Middle frontal gyrus (tissue), 1 donor: ENCODE measurements around the gene USP10.
"Not testable (repeated sequence)": the region's sequence is repeated elsewhere in the genome, so short reads cannot be mapped to it uniquely, and the experiment has no call there.

ENCODE experiments used
- DNase-seq: peaks from one replicate; pipeline ENCODE4 v3.0.0-alpha.2; 2015; ENCODE audit warnings: low spot score; ENCODE audit errors: extremely low spot score

USP10 gene

DNA sequence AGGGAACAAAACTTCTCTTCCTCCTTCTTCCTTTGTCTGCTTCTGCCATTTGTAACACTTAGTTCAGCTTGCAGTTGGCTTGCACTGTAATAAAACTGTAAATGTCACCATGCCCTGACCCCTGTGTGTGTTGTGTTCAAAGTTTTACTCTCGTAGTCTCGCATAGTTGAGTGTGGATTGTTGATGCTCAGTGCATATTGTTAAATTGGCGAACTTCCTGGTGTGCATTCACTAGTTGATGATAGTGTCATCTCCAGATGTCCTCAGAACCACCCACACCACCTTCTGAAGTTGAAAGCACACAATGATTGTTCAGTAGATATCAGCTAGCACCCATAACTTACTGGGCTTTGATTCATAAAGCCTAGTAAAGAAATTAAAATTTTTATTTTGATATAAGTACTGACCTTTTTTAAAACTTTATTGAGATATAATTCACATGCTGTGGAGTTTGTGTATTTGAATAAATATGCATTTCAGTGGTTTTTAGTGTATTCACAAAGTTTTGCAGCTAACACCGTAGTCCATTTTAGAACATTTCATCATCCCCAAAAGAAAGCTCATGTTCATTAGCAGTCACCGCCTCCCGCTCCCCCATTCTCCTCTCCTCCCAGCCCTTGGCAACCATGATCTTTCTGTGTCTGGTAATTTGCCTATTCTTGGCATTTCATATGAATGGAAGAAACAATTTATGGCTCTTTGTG is 25.0 kb downstream of the USP10 start:
- no peak for DNase-seq

DNA sequence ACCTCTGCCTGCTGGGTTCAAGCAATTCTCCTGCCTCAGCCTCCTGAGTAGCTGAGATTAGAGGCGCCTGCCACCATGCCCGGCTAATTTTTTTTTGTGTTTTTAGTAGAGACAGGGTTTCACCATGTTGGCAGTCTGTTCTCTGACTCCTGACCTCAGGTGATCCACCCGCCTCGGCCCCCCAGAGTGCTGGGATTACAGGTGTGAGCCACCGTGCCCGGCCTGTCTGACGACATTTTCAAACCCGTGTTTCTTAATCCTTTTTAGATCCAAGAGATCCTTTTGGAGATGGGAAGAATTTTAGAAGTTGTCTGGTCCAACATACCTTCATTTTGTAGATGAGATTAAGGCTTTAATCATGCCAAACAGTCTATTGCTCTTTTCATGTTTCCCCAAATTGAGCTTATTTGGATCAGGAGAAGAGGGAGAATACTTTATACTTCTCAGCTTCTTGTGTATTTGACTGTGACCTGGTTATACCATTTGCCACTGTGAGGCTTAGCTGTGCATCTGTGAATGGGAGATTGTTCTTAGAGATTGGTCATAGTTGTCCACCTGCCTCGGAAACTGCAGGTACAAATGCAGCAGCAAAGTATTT is 25.8 kb downstream of the USP10 start:
- no peak for DNase-seq

DNA sequence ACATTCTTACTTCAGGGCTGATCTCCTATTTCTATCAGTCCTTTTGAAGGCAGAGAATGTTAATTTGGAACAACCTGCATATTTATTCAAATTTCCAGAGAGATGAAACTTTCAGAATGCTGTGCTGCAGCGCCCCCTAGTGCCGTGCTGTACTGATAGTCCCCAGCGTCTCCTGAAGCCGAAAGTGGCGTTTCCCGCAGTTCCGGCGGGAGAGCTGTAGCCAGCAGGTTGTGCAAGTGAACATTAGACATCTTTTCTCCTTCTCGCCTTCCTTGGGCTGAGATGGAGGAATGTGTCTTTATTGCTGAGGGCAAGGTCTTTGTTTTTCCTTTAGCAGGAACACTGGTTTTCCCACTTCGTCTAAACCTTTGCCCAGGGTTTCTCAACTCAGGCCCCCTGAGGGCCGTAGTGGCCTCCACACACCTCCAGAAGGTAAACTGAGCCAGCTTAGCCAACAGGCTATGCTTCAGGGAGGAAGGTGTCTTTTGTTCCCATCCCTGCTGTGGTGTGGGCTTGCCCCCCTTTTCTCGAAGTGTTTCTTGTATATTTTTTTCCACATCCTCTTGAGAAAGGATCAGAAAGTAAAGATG is 26.4 kb downstream of the USP10 start:
- peak; percentile 84 for DNase-seq

DNA sequence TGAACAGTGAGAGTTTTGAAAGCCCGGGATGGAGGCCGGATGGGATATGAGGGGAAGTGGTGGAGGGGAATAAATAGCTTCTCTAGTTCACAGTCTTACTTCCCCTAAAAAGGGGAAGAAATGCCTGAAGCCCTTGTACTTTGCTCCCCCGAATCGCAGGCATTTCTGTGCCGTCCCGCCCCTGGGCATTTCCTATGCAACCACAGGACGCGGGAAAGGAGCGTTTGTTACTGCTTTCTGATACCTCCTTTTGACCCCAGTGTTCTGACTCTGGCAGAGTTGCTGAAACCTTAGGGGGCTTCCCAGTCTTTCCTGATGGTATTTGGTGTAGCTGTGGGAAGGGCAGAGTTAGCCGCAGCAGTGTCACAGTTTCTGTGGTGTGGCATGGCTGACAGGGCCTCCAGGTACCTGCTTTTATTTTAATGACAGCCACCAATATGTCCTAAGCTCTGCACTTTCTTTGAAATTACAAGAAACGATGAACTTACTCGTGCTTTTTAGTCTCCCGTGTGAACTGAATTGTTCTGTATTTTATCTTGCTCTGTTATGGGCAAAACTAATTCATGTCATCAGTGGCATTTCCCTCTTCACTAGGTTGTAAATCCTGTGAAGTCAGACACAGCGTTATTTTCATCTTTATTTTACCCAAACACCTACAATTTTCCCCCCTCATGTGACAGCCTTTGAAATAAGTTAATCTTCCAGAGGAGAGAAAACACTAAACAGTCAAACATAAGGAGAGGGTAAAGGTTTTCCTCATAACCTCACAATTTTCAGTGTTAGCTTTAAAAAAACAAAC is 27.1 kb downstream of the USP10 start:
- DNase-seq: no peak

DNA sequence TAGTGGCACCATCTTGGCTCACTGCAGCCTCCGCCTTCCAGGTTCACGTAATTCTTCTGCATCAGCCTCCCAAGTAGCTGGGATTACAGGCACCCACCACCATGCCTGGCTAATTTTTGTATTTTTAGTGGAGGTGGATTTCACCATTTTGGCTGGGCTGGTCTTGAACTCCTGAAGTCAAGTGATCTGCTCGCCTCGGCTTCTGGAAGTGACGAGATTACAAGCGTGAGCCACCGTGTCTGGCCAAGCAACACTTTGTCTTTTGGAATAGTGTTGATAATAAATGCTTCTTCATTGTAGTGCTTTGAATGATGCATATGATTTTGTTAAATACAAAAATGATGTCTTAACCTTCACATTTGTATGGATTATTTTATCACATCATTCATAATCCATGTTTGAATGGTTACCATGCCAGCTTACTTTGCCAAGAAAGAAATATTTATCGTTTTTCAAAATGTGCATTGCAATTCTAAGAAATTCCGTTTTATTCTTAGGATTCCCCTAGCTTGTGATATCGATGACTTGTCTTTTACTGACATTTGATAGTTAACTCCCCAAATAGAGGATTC is 29.1 kb downstream of the USP10 start:
- DNase-seq: no peak

DNA sequence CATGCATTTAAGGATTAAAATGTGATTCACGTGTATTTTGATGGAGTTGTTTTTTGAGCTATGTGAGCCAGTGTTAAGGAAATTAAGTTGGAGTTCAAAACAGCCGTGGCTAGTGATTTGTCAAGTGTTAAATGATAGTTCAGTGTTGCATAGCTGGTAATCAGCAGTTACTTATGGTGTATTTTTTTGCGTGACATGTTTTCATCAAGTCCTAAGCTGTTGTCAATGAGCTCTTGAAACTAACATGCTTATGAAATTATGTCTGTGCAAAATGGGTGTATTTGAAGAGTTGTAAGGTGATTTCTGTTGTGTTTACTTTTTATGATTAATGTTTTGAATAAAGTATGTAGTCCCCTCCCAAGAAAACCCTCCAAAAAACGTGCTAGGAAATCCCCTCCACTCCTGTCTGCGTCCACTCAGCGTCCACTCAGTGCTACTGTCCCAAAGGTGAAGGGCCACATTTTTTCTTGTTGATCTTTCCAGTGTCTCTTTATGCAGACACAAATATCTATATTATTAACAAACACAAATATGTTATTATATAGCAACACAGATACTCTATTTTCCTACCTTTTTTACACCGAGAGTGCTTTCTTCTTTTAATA is 30.0 kb downstream of the USP10 start:
- no peak for DNase-seq

DNA sequence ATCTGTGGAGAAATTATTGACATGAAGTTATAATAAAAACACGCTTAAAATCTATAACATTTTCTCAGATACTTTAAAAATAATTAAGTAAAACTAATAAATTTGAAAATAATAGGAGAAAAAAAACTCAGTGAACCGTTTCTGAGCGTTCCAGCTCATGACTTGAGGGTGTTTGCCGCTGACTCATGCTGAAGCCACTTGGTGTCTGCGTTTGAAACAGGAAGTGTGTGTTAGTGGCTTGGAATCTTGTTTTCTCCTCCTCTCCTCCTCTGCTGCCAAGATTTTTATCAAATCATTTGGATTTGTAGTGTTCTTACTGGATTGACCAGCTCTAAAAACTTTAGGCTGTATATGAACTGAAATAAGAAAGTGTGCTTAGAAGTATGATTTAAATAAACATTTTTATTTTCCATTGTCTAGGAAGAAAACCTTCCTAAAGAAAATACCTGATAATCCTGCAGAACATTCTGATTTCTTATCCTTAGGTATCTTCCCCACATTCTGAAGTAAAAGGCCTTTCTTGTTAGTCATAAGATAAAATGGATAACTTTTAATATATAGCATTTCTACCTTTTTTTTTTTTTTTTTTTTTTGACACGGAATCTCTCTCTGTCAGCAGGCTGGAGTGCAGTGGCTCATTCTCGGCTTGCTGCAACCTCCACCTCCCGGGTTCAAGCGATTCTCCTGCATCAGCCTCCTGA is 30.8 kb downstream of the USP10 start:
- DNase-seq: no peak

DNA sequence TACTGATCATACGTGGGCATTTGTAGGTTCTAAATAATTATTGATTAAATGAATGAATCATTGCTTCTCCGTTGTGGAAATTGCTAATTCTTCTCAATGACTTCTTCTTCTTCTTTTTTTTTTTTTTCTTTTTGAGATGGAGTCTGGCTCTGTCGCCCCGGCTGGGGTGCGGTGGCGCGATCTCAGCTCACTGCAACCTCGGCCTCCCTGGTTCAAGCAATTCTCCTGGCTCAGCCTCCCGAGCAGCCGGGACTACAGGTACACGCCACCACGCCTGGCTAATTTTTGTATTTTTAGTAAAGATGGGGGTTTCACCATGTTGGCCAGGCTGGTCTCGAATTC is 32.5 kb downstream of the USP10 start:
- DNase-seq: not testable (repeated sequence)

DNA sequence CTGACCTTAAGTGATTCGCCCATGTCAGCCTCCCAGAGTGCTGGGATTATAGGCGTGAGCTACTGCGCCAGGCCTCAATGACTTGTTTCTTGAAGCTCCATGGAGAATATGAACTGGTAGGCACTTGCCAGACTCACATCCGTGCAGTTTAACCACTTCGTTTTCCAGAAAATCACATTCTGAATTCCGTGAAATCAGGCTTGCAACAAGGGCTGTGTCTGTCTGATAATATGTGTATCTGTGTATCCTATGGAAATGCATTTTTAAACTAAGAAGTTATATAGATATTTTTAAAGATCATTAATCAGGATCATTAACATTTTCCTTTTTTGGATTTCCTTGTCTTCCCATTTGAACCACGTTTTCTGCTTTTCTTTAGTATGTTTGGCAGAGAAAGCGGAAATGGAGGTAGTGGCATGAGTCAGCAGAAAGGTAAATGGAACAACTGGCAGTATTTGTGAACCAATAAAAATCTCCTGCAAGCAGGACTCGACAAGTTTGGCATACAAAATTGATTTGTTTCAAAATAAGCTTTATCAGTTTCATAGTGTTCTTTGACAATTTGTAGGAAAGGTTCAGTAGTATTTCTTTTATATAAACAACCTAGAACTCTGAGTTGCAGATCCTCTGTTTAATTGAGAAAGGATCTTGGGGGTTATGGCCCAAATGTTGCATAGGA is 33.0 kb downstream of the USP10 start:
- no peak for DNase-seq

DNA sequence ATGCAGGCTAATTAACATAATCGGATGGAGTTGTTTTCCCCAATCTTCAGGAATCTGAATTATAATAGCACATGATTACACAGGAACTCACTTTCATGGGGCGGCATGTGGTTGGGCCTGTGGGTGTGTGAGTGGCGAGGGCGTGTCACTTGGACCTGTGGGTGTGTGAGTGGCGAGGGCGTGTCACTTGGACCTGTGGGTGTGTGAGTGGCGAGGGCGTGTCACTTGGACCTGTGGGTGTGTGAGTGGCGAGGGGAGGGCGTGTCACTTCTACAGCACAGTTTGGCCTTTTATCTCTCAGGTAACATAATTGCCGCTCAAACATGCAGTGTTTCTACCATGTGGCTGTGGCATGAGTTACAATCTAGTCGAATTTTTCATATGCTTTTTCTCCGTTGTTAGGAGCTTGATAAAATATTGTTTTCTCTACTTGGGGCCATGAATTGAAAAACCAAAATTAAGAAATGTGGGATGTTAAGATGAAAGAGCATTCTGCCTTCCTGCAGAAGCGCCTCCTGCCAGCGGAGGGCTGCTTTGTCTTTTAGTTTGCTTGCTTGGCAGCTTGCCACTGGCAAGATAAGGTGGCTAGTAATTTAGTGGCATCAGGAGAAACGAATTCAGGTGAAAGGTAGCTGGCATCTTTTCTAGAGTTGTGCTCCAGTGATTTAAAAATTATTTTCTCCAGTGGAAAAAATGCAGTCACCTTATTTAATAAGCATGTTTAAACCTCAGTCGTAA is 36.2 kb downstream of the USP10 start:
- DNase-seq: no peak

DNA sequence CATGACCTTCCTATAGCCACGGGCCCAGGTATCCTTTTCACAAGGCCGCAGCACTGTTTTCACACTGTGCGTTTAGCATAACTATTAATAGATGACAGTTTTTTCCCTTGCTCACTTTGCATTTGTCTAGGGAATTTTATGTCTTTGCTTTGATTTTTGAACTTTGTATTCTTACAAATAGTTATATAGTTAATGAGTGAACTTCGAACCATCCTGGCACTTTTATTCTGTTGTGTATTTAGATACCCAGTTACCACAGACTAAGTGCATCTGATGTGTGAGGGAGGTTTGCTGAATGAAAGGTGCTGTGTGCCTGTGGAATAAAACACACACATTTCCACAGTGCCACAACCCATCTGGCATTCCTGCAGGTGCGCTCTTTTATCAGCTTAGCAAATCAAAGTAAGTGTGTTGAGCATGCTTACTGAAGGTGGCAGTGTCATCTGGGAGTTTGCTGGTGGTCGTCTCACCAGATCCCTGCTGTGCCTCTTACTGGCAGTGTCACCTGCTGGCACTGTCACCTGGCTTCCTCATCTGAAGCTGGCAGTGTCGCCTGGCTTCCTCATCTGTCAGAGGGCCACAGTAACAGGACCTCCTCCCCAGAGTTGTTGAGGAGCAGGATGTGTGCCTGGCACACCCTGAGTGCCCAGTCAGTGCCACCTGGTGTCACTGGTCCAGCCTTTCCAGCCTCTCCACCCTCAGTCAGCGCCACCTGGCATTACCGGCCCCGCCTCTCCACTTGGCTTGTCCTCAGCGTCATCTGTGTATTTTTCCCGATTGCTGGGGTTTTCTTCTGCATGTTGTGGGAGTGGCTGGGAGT is 37.6 kb downstream of the USP10 start:
- DNase-seq: no peak

DNA sequence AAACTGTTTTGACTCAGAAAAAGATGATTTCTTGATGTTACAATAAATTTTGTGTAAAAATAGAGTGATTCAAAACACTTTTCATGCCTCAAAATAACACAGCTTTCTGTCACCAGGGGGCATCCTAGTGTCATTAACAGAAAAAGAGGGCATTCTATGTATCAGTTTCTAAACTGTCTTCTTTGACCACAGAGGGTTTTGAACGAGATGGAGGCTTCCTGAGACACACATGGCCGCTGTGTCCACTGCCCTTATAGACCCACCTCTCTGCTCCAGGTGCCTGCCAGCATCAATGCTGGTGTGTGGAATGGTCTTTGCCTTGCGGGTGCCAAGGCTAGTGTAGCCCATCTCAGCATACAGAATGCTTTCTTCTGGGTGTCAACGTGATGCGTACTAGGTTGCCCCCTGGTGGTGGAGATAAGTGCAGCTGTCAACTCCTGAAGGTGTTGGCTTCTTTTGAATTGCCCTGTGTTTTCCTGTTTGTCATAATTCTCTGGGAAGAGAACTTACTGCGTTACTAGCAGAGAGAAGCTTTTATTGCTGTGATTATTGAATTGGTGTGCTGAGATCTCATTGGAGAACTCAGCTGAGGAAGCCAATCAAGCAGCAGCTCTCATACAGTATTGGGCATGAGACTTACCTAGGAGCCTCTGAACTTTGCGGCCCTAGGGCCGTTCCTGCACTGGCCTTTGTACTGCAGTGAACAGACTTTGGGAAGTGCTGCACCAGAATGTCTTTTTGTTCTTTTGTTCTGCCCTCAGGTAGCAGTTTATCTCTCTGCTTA is 38.6 kb downstream of the USP10 start:
- DNase-seq: no peak

DNA sequence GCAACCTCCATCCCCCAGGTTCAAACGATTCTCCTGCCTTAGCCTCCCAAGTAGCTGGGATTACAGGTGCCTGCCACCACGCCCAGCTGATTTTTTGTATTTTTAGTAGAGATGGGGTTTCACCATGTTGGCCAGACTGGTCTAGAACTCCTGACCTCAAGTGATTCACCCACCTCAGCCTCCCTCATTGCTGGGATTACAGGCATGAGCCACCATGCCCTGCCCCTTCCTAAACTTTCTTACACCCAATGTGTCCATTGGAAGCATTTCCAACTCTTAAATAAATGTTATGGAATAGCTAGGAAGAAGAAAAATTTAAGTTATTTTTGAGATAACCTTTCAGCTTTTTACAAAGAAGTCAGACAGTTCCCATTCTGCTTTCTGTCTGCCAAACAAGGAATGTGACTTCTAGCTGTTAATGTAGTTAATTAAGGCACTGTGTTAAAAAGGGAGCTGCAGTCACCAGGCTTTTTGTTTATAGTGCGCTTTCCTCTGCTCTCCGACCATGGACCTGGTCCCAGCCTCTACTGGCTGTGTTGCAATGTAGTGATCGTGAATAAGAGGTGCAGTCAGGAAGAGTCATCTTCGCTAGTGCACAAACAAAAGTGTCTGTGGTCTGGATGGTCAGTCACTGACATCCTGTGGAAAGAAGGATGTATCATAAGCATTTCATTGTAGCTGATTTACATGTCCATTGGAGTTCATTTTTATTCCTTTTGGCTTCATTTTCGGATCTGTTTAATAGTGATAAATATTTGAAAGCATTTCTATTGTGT is 39.7 kb downstream of the USP10 start:
- DNase-seq: no peak

DNA sequence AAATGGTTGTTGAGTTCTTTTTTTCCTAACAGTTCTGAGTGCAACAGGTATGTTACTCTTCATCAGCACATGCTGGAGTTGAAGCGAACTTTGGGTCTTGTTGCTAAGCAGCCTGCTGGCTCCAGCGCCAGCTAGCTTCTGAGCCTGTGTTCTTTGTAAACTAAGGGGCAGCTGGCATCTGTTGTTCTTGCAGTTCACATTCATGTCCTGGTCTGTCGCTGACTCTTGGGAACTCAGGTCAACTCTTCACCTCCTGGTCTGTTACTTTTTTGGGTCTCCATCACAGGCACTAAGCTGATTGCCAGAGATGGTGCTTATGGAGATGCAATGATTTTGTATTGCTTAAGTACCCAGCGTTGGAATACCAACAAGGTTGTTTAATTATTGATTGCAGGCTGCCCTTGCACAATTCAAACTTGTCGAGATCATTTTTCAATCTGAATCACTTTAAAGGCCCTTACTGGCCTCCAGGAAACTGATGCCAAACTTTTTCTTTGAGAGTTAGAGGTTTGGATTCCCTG is 40.9 kb downstream of the USP10 start:
- no peak for DNase-seq

DNA sequence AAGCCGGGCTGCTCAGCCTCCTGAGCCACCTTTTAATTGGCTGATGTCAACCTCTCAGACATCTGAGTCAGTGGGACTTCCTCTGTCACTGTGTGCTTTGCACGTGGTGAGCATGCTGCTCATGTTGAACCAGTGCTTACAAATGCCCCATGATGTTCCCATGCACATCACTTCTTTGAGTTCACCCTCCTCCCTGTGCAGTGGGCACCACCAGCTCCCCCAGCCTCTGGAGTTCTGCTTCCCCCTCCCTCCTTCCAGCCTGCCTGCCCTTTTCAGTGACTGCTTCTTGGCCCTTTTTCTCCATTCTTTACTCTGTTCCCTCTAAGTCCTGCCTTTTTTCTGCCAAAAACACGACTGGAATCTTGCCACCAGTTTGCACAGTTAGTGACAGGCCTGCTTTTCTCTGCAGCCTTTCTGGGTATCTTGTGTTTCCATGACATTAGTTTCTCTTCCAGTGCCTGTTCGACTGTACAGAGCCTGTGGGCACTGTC is 41.6 kb downstream of the USP10 start:
- DNase-seq: no peak

DNA sequence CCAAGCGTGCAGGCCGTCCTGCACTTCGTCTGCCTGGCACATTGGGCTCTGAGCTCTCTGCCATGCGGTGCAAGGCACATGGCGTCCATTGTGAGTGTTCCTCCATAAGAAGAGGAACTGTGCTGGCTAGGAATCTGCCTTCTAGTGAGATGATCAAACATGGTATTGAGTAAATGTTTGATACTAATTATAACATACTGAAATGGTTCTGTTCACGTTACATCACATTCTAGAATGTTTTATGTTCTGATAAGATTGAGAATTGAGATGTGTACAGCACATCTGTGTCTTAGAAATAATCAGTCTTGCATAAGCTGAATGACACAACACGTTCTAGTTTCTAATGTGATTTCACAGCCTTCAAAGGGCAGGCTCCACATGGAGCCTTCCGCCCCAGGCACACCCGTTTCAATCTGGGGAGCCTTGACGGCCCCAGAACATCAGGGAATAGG is 42.9 kb downstream of the USP10 start:
- no peak for DNase-seq

DNA sequence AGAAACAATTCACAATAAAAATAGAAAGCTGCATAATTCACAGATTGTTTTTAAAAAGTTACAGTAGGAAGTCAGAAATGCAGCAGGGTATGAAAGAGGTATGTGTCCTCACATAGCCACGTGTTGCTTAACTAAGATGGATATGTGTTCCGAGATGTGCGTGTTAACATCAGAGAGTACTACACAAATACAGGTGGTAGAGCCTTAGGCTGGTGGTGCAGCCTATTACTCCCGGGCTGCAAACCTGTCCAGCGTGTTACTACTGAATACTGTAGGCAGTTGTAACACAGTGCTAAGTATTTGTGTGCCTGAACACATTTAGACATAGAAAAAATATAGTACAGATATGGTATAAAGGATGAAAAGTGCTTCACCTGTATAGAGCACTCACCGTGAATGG is 46.4 kb downstream of the USP10 start:
- no peak for DNase-seq
